Activated T-cell treated with anti-CD3 and anti-CD28 coated beads, Interleukin-2, amount 50 U/mL, for 72 hours (primary cell): ENCODE measurements around the gene L3MBTL4. TPM values are rescaled to one million over a fixed set of nuclear protein-coding genes. Genes with fewer than 3 reads are reported as not detected.
A peak's percentile ranks its signal among the peaks of the same experiment; 100 is the strongest.

Experiments used
- ATAC-seq, 2 donors: fragments of 150-1000 bp; cut with Tn5 transposase; replicated peaks in 1 of 2; 2 replicates each; pipeline ENCODE4 v1.10.0; 2021; ENCODE audit warnings: moderate library complexity in 2 of 2, mild to moderate bottlenecking in 1 of 2
- DNase-seq, 2 donors: peaks; one replicate each; pipeline ENCODE4 v3.0.0; 2021 to 2022; ENCODE audit warnings: mixed read lengths in 1 of 2
- H3K27ac Mint-ChIP-seq: one replicate; pipeline ENCODE4 v1.8.0; 2022; ENCODE audit warnings: mild to moderate bottlenecking, moderate library complexity, mixed read lengths
- H3K27me3 Mint-ChIP-seq: one replicate; pipeline ENCODE4 v1.8.0; 2022; ENCODE audit warnings: low read depth, mixed read lengths
- H3K36me3 Mint-ChIP-seq, 2 donors: one replicate each; pipeline ENCODE4 v1.8.0; 2022; ENCODE audit warnings: mixed read lengths in 2 of 2, mild to moderate bottlenecking in 1 of 2; ENCODE audit not compliant: insufficient read depth in 2 of 2
- H3K4me1 Mint-ChIP-seq: one replicate; pipeline ENCODE4 v1.8.0; 2022; ENCODE audit warnings: low read depth, mixed read lengths
- H3K4me3 Mint-ChIP-seq, 2 donors: one replicate each; pipeline ENCODE4 v1.8.0; 2022; ENCODE audit warnings: mild to moderate bottlenecking in 2 of 2, mixed read lengths in 2 of 2, moderate library complexity in 2 of 2
- H3K9me3 Mint-ChIP-seq, 2 donors: one replicate each; pipeline ENCODE4 v1.8.0; 2022; ENCODE audit warnings: mixed read lengths in 2 of 2
- total RNA-seq, 2 donors: library from RNA; stranded (reverse); gene quantifications; one replicate each; pipeline ENCODE4 v1.2.3, GENCODE V29; 2022

Gene L3MBTL4
- under 1 TPM; 0.07 to 0.12 TPM for total RNA-seq

DNA sequence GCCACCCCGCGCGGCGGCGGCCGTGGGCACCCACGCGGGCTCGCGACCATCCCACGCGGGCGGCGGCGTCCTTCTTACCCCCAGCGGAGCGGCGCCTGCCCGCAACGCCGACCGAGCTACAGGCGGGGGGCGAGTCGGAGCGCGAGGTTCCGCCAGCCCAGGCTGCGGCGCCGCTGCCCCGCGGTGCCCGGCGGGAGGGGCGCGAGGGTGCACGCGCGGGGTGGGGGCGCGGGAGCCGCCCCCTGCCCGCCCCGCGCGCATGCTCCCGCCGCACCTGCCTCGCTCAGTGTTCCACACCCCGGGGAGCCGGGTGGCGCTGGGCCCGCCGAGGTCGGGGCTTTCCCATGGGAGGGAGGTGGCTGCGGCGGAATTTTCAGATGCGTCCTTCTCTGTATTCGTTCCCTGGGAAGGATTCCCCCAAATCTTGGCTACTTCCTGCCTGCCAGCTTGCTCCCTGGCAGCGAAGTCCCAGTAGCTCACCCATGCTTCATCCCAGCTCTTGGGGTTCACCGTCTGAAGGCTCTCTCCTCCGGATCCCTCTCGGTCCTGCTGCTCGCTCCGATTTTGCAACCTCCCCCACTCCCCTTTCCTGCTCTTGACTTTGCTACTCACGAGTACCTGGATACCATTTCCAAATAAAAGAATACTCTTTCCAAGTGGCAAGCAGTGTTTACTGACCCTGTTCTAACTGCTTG is at the start of gene L3MBTL4:
L3MBTL4 (minus strand) TSS at position 189 of the 695 bp plus-strand sequence. CDS start 103,286 bp downstream, outside the sequence.
- peaks cover 1 to 2% of the 10 kb centered on the region in 2 donors for H3K36me3 Mint-ChIP-seq
- H3K27ac Mint-ChIP-seq: peak within 1 kb of the TSS; percentile 40
- H3K27me3 Mint-ChIP-seq: peaks cover 31% of the 10 kb centered on the region
- peak within 1 kb of the TSS; percentile 84 to 85 for H3K4me3 Mint-ChIP-seq
- H3K4me1 Mint-ChIP-seq: peaks cover 5% of the 10 kb centered on the region
- DNase-seq: peak in 1 of 2 donors; percentile 0
- ATAC-seq: peak; percentile 38 to 48
- H3K9me3 Mint-ChIP-seq: peaks cover 0 to 2% of the 10 kb centered on the region in 2 donors

DNA sequence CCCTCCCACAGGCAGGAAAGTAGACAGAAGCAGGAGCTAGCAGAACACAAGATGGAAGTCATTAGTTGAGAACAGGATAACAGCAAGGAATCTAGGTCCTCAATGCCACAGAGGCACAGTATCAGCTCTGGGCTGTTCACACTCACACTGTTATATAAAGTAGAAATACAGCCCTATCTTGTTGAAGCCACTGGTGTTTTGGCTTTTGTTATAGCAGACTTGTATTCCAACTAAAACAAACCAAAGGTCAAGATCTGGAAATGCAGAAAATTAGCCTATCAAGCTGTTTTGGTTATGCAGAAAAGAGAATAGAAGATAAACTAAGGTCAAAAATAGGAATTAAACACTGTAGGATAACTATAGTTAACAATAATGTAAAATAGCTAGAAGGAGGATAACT is 37.5 kb upstream of the L3MBTL4 start:
- no peak overlapping the region for H3K4me3 Mint-ChIP-seq
- no peaks in the 10 kb centered on the region for H3K36me3 Mint-ChIP-seq
- H3K27me3 Mint-ChIP-seq: no peaks in the 10 kb centered on the region
- H3K9me3 Mint-ChIP-seq: peaks cover 0 to 3% of the 10 kb centered on the region in 2 donors
- ATAC-seq (no peak), DNase-seq (no peak)
- H3K27ac Mint-ChIP-seq: no peak overlapping the region
- no peaks in the 10 kb centered on the region for H3K4me1 Mint-ChIP-seq

DNA sequence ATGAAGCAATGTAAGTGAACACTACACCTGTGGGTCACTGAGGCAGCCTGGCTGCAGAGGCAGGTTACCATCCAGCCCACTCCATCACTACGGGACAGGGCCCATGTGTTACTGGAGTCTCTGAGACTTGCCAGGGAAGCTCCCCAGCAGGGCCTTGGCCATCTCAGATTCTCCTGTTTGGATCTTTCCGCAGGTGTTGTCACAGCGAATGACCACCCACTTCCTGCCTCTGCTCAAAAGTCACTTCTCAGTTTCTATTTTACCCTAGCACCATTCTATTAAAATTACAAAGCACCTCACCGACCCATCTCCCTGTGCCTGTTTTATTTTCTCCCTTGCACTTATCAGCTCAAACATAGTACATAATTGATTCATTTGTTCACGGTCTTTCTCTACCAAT is 34.5 kb upstream of the L3MBTL4 start:
- H3K9me3 Mint-ChIP-seq: peaks cover 0 to 2% of the 10 kb centered on the region in 2 donors
- ATAC-seq: no peak
- H3K27me3 Mint-ChIP-seq: no peaks in the 10 kb centered on the region
- no peak for DNase-seq
- no peaks in the 10 kb centered on the region for H3K4me1 Mint-ChIP-seq
- no peak overlapping the region for H3K4me3 Mint-ChIP-seq
- H3K36me3 Mint-ChIP-seq: no peaks in the 10 kb centered on the region
- no peak overlapping the region for H3K27ac Mint-ChIP-seq

DNA sequence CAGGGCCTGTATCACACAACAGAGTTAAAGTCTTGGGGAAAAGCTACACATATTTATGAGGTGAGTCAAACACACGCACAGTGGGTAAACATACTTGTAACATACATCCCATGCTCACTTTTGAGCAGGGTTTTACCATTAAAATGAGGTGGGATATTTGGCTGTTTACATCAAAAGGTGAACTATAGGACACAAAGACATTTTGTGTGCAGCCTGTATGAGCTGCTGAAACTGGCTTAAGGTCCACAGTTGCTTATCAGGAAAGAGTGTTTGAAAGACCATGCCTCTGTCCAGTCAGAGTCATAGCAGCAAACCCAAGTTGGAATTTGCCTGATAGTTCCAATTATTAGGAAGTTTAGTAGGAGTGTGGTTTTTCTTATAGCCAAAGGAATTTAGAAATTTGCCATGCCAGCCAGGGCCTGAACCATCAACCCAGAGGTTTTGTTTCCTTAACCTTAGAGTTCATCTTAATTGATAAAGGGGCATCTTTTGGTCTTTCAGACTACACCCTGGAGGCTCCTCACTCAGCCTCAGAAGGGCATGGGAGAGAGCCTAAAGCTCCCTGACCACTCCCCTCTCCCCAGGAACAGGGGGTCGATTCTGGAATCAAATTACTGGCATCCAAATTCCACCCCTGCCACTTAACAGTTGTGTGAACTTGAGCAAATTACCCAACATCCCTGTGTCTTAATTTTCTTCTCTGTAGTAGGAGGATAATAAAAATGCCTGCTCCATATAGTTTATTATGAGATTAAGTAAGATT is 29.9 kb upstream of the L3MBTL4 start:
- DNase-seq: no peak
- Mint-ChIP-seq H3K4me3 (no peak overlapping the region), H3K4me1 (no peaks in the 10 kb centered on the region), H3K27me3 (no peaks in the 10 kb centered on the region), H3K27ac (no peak overlapping the region), H3K9me3 (peaks cover 0 to 2% of the 10 kb centered on the region in 2 donors), H3K36me3 (no peaks in the 10 kb centered on the region)
- ATAC-seq: no peak

DNA sequence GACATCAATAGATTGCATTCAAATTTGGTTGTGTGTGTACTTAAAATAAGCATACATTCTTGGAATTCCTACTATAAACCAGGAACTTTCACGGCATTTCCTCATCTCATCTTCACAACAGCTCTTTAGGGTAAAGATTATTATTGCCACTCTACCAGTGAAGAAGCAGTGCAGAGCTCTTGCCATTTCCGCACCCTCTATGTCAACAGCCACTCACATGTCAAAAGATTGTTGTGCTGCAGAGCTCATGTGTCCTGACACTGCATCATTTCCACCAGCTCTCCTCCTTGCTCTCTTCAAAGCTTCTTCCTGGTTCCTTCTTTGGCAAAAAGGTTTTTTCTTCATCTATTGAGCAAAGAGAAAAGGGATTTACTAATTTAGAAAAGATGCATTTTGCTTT is 26.5 kb upstream of the L3MBTL4 start:
- ATAC-seq: no peak
- no peak overlapping the region for H3K4me3 Mint-ChIP-seq

DNA sequence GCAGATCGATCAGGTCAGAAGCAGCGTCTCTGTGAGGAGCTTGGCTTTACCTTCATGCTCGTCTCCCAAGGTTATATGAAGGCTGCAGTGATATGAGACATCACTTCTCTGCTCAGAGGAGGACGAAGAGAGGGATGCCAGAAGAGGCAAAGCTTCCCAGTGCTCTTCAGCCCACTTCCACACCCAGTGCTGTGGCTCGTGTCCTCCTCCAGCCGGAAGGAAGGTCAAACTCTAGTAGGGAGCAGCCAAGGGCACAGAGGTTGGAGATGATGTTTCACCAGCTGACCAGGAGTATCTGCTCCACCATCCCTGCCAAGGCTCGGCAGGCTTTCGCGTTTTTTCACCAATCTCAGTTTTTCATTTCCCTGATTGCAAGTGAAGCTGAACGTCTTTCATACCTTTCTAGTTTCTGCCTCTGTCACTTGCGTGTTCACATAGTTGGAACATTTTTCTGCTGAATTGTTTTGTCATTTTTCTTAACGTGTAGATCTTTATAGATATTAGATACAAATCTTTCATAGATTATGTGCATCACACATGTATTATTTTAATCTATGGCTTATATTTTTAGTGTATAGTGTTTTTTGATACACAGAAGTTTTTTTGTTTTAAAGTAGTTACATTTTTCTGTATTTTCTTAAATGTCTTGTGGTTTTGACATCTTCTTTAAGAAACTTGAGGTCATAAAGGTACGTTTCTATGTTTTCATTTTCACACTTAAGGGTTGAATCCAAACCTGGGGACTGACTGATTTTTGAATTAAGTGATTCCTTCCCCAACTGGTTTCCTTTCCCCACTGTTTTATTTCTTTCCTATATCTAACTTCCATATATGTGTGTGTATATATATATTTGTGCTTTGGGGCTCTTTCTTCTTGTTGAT is 23.5 kb upstream of the L3MBTL4 start:
- Mint-ChIP-seq H3K27ac (no peak overlapping the region), H3K4me3 (no peak overlapping the region), H3K36me3 (no peaks in the 10 kb centered on the region), H3K9me3 (peaks cover 0 to 2% of the 10 kb centered on the region in 2 donors), H3K27me3 (no peaks in the 10 kb centered on the region), H3K4me1 (no peaks in the 10 kb centered on the region)
- DNase-seq (no peak), ATAC-seq (no peak)

More for the DNA sequence above, 26.5 kb upstream of the L3MBTL4 start:
- no peaks in the 10 kb centered on the region for H3K27me3 Mint-ChIP-seq
- H3K36me3 Mint-ChIP-seq: no peaks in the 10 kb centered on the region
- DNase-seq: no peak
- no peaks in the 10 kb centered on the region for H3K9me3 Mint-ChIP-seq
- H3K4me1 Mint-ChIP-seq: no peaks in the 10 kb centered on the region
- H3K27ac Mint-ChIP-seq: no peak overlapping the region

DNA sequence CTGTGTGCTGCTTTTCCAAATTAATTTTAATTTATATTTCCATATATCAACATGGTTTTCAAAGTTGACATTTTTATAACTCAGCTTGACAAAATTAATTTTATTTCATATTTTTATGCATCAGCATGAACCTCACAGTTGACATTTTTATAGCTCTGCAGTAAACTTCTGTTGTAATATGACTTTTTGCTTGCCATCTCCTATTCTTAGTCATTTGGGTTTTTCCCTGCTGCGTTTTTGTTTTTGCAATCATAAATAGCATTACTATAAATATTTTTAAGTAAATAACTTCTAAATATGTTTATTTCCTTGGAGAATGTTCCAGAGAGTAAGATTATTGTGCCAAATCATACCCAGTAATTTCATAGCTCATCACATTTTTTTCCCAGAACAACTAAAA is 21.0 kb upstream of the L3MBTL4 start:
- no peak for DNase-seq
- Mint-ChIP-seq H3K27me3 (no peaks in the 10 kb centered on the region), H3K9me3 (peaks cover 0 to 2% of the 10 kb centered on the region in 2 donors), H3K4me1 (no peaks in the 10 kb centered on the region), H3K27ac (no peak overlapping the region), H3K4me3 (no peak overlapping the region), H3K36me3 (no peaks in the 10 kb centered on the region)
- no peak for ATAC-seq

DNA sequence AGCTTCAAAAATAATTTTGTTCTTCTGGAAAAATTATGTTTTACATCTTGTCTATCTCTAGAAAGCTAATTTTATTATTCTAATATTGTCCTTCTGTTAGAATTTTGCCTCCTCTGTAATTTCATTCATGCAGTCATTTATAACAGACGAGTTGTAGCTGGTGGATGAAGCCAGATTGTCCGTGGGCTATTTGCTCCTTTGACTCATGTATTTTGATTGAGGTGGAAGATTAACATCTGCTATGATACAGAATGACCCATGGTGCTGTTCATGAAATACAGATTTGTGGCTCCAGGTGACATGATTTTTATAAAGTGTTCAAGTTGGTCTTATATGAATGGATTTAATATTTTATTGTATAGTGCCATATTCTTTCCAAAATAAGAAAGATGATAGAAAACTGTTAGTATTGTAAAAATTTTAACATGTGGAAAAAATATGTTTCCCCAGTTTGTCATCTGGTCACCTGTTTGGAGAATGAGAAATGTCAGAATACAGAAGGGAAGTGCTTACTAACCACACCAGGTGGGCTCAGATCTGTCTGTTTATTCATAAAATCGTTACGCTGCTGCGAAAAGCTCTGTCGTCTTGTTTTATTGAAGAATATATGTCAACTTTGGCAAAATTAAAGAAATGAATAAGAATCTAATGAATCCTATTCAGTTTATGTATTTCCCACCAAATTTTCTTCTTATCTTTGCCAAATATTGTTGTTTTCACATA is 20.4 kb upstream of the L3MBTL4 start:
- H3K36me3 Mint-ChIP-seq: no peaks in the 10 kb centered on the region
- H3K4me3 Mint-ChIP-seq: no peak overlapping the region
- no peaks in the 10 kb centered on the region for H3K27me3 Mint-ChIP-seq
- DNase-seq (no peak), ATAC-seq (no peak)
- peaks cover 0 to 2% of the 10 kb centered on the region in 2 donors for H3K9me3 Mint-ChIP-seq
- H3K4me1 Mint-ChIP-seq: no peaks in the 10 kb centered on the region
- H3K27ac Mint-ChIP-seq: no peak overlapping the region

DNA sequence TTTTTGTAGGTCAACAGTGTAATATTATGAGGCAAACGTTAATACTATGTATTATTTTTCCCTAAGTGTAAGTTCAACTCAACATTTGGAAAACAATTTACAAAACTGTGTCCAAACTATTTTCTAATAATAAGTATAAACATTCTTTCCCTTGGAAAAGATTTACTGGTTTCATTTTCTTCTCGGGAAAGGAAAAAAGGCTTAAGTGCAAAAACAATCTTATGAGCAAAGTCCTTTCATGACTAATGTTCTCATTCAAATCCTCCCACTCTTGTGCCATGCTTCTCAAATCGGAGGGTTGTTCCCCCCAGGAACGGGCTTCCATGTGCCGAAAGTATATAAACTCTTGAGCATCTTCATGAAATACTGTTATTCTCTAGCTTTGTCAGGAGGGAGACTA is 19.8 kb upstream of the L3MBTL4 start:
- Mint-ChIP-seq H3K27ac (no peak overlapping the region), H3K4me1 (no peaks in the 10 kb centered on the region), H3K27me3 (no peaks in the 10 kb centered on the region), H3K9me3 (peaks cover 0 to 2% of the 10 kb centered on the region in 2 donors), H3K4me3 (no peak overlapping the region), H3K36me3 (no peaks in the 10 kb centered on the region)
- no peak for DNase-seq
- ATAC-seq: no peak

DNA sequence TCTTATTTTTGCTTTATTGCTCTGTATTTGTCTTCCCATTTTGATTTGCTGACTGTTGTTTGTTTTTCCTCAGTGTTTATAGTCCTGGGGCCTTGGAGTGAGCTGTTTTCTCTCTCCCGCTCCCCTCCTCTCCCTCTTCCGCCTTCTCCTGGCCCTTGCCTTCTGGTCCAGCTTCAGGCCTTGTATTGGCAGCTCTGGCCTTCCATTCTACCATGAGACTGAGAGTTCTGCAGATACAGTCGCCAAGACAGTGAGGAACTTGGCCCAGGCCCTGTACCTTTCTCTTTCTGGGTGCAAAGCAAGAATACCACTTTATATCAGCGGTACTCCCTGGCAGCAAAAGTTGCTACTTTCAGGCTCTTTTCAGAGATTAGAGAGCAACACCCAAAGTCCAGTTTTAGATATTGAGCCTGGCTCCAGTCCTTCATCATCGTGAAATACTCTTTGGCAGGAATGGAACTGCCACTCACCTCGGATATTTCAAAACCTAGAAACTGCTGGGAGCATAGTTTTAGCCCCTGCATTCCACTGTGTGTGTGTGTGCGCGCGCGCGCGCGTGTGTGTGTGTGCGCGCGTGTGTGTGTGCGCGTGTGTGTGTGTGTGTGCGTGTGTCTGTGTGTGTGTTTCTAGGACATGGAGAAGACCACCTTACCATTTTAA is 17.1 kb upstream of the L3MBTL4 start:
- no peak overlapping the region for H3K4me3 Mint-ChIP-seq
- no peak overlapping the region for H3K27ac Mint-ChIP-seq
- H3K27me3 Mint-ChIP-seq: no peaks in the 10 kb centered on the region
- no peaks in the 10 kb centered on the region for H3K36me3 Mint-ChIP-seq
- peaks cover 0 to 5% of the 10 kb centered on the region in 2 donors for H3K9me3 Mint-ChIP-seq
- ATAC-seq (no peak), DNase-seq (no peak)
- no peaks in the 10 kb centered on the region for H3K4me1 Mint-ChIP-seq

DNA sequence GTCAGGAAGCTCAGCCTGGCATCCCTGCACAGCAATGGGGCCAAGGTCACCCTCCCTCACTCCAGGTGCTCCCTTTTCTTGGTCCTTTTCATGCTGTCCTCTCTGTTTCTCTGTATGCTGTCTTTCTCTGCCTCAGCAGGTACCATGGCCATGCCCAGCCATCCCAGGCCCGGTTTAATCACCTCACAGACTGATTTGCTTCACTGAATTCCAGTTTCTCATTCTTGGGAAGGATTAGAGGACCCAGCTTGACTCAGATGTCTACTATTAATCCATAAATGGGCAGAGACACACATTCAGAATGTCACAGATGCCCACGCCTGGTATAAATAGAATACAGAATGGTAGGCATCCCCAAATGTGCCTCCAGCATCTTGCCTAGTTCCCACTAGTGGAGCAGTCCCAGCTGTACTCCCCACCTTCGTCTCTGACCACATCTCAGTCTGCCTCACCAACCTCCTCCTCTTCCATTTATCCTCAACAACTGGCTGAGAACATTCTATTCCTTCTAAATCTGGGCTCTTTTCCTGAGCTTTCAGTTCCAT is 14.2 kb upstream of the L3MBTL4 start:
- DNase-seq (no peak), ATAC-seq (no peak)
- H3K4me1 Mint-ChIP-seq: no peaks in the 10 kb centered on the region
- H3K4me3 Mint-ChIP-seq: no peak overlapping the region
- H3K9me3 Mint-ChIP-seq: peaks cover 0 to 5% of the 10 kb centered on the region in 2 donors
- no peaks in the 10 kb centered on the region for H3K27me3 Mint-ChIP-seq
- no peaks in the 10 kb centered on the region for H3K36me3 Mint-ChIP-seq
- no peak overlapping the region for H3K27ac Mint-ChIP-seq

DNA sequence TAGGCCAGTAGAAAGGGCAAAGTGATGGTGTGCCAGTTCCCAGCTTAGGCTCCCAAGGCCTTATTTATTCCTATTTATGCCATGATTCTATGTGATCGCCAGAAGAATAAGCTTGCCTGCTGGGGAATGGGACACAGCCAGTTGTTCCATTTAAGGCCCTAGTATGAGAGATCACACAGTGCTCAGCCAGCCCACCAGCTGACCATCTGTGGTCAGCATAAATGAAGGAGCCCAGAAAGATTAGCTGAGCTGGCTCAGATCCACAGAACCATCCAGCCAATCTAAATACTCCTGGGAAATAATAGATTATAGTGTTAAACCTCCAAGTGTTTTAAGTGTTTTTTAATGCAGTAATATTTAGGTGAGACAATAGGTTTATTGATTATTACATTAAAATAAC is 12.6 kb upstream of the L3MBTL4 start:
- H3K4me1 Mint-ChIP-seq: no peaks in the 10 kb centered on the region
- no peaks in the 10 kb centered on the region for H3K36me3 Mint-ChIP-seq
- DNase-seq (no peak), ATAC-seq (no peak)
- no peak overlapping the region for H3K27ac Mint-ChIP-seq
- H3K4me3 Mint-ChIP-seq: no peak overlapping the region
- no peaks in the 10 kb centered on the region for H3K27me3 Mint-ChIP-seq
- H3K9me3 Mint-ChIP-seq: peaks cover 0 to 3% of the 10 kb centered on the region in 2 donors
